ENCODE results near the gene PYROXD2.

Gene PYROXD2

GRCh38 chr10:98404571-98405359, 10.2 kb downstream of the PYROXD2 start:
- no peaks in the 10 kb centered on the region for H3K9me3 ChIP-seq (ENCODE audit: insufficient read depth, low read length)
- H3K79me2 ChIP-seq (ENCODE audit: low read length) = no peaks in the 10 kb centered on the region
- H3K4me1 ChIP-seq (ENCODE audit: low read length) = peaks cover 51% of the 10 kb centered on the region
- no peaks in the 10 kb centered on the region for H3K36me3 ChIP-seq (replicated peaks; ENCODE audit: low read depth, low read length)
- no peaks in the 10 kb centered on the region for H3K27me3 ChIP-seq (ENCODE audit: low read depth, low read length)
- TF ChIP-seq, protein P1, sequence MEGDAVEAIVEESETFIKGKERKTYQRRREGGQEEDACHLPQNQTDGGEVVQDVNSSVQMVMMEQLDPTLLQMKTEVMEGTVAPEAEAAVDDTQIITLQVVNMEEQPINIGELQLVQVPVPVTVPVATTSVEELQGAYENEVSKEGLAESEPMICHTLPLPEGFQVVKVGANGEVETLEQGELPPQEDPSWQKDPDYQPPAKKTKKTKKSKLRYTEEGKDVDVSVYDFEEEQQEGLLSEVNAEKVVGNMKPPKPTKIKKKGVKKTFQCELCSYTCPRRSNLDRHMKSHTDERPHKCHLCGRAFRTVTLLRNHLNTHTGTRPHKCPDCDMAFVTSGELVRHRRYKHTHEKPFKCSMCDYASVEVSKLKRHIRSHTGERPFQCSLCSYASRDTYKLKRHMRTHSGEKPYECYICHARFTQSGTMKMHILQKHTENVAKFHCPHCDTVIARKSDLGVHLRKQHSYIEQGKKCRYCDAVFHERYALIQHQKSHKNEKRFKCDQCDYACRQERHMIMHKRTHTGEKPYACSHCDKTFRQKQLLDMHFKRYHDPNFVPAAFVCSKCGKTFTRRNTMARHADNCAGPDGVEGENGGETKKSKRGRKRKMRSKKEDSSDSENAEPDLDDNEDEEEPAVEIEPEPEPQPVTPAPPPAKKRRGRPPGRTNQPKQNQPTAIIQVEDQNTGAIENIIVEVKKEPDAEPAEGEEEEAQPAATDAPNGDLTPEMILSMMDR (IDR thresholded peaks at IDR 0.05; ENCODE audit: low read depth, low read length) = no peak
- no peak for TF ChIP-seq EZH2phosphoT487 (IDR thresholded peaks at IDR 0.05; ENCODE audit: low read depth)
- H3K4me3 ChIP-seq (ENCODE audit: low read length) = peak overlapping the region; percentile 72
- no peak overlapping the region for H2AFZ ChIP-seq (ENCODE audit: low read depth, low read length)
- H3K27ac ChIP-seq (ENCODE audit: low read length) = peak overlapping the region; percentile 99
- peak overlapping the region; percentile 84 for H3K4me2 ChIP-seq (ENCODE audit: low read length)
- H3K9ac ChIP-seq (ENCODE audit: low read length) = peak overlapping the region; percentile 87
- H4K20me1 ChIP-seq (ENCODE audit: insufficient read depth, low read length) = no peaks in the 10 kb centered on the region

DNA sequence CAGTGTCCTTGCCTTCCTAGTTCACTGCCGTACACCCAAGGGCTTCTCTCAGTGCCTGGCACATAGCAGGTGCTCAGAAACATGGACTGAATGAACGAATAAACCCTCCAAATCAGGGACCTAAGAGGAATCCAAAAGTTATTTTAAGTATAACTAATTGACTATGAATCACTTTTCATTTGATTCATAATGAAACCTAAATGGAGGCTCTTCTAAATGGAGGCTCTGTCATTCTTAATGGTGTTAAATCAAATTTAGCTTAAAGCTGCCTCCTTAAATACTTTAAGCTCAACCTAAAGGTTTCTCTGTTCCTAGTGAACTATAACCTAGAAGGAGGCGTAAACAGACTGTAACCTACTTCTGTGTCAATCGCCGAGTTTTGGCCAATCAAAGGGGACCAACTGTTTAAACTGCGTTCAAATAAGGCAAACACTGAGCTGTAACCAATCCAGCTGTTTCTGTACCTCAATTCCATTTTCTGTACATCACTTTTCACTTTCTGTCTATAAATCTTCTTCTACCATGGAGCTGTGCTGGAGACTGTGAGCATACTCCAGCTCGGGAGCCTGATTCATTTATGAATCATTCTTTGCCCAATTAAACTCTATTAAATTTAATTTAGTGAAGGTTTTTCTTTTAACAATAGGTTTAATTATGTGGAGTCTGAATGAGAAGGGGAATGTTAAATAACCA, 11.0 kb downstream of the PYROXD2 start:
- peak overlapping the region; percentile 84 for H3K4me2 ChIP-seq (ENCODE audit: low read length)
- H3K4me1 ChIP-seq (ENCODE audit: low read length) = peaks cover 47% of the 10 kb centered on the region
- TF ChIP-seq EZH2phosphoT487 (IDR thresholded peaks at IDR 0.05; ENCODE audit: low read depth) = no peak
- TF ChIP-seq, protein P1 (IDR thresholded peaks at IDR 0.05; ENCODE audit: low read depth, low read length) = no peak
- H3K79me2 ChIP-seq (ENCODE audit: low read length) = no peaks in the 10 kb centered on the region
- H3K9ac ChIP-seq (ENCODE audit: low read length) = peak overlapping the region; percentile 87
- no peaks in the 10 kb centered on the region for H3K9me3 ChIP-seq (ENCODE audit: insufficient read depth, low read length)
- H4K20me1 ChIP-seq (ENCODE audit: insufficient read depth, low read length) = no peaks in the 10 kb centered on the region
- H3K4me3 ChIP-seq (ENCODE audit: low read length) = peak overlapping the region; percentile 66
- no peaks in the 10 kb centered on the region for H3K27me3 ChIP-seq (ENCODE audit: low read depth, low read length)
- H3K36me3 ChIP-seq (replicated peaks; ENCODE audit: low read depth, low read length) = no peaks in the 10 kb centered on the region
- H3K27ac ChIP-seq (ENCODE audit: low read length) = peak overlapping the region; percentile 99
- H2AFZ ChIP-seq (ENCODE audit: low read depth, low read length) = 0 out of 2 replicates have a peak overlapping the region, but pooled peaks have one; percentile 33

DNA sequence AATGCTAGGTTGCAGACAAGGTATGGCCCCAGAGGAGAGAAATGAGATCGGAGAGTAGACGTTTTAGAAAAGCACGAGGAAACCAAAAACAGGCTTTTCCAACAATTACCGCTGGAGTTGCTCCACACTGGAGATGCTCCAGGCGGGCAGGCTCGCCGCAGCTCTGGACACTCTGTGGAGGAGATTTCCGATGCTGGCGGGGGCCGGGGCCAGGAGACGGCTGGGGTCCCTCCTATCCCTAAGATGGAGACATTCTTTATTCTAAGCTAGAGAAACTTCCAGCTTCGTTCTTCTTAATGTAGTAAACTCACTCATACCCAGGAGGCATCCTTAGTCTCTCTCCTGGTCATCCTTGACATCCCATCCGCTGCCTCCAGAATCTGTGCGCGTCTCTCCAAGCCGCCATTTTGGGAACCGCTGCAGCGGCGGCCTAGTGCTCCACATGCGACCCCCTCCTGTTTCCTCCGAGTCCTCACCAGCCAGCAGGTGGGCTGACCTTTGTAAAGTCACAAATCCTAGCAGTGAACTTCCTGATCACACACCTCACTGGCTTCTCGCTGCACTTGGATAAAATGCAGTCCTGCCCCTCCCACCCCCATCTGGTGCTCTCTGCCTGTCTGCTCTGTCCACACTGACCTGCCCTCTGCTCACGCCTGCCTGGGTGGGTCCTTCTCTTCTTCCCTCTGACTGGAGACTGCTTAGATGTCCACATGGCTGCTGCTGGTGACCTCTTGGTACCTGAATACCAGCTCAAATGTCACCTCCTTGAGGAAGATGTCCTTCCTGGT, 11.9 kb downstream of the PYROXD2 start:
- H3K36me3 ChIP-seq (replicated peaks; ENCODE audit: low read depth, low read length) = no peaks in the 10 kb centered on the region
- 0 out of 2 replicates have a peak overlapping the region, but pooled peaks have one; percentile 33 for H2AFZ ChIP-seq (ENCODE audit: low read depth, low read length)
- peaks cover 39% of the 10 kb centered on the region for H3K4me1 ChIP-seq (ENCODE audit: low read length)
- no peaks in the 10 kb centered on the region for H3K79me2 ChIP-seq (ENCODE audit: low read length)
- no peaks in the 10 kb centered on the region for H3K27me3 ChIP-seq (ENCODE audit: low read depth, low read length)
- peak overlapping the region; percentile 66 for H3K4me3 ChIP-seq (ENCODE audit: low read length)
- peak overlapping the region; percentile 99 for H3K27ac ChIP-seq (ENCODE audit: low read length)
- TF ChIP-seq, protein P1 (IDR thresholded peaks at IDR 0.05; ENCODE audit: low read depth, low read length) = no peak
- no peak for TF ChIP-seq EZH2phosphoT487 (IDR thresholded peaks at IDR 0.05; ENCODE audit: low read depth)
- H3K4me2 ChIP-seq (ENCODE audit: low read length) = peak overlapping the region; percentile 84
- H4K20me1 ChIP-seq (ENCODE audit: insufficient read depth, low read length) = no peaks in the 10 kb centered on the region
- H3K9me3 ChIP-seq (ENCODE audit: insufficient read depth, low read length) = no peaks in the 10 kb centered on the region
- H3K9ac ChIP-seq (ENCODE audit: low read length) = peak overlapping the region; percentile 87
